Cardiac fibroblast (primary cell): ENCODE data around the gene DOCK11.

Experiments used
- DNase-seq, 2 donors: peaks; one replicate each; pipeline versions ENCODE4 v3.0.0 to v3.0.0-alpha.2; 2010; ENCODE audit warnings: low read depth in 2 of 2
- H3K4me3 ChIP-seq, 2 donors: replicated peaks in 1 of 2; 1 replicate in 1 of 2; 2 replicates in 1 of 2; pipeline ENCODE4 v1.5.1; 2011; ENCODE audit warnings: low read depth in 2 of 2, low read length in 2 of 2, mild to moderate bottlenecking in 2 of 2, moderate library complexity in 1 of 2
- TF ChIP-seq, protein P1 (sequence below): IDR thresholded peaks from one replicate; pipeline ENCODE4 v1.5.1; 2011; ENCODE audit warnings: low read depth, mild to moderate bottlenecking, low read length, inconsistent platforms

The DOCK11 gene

DNA sequence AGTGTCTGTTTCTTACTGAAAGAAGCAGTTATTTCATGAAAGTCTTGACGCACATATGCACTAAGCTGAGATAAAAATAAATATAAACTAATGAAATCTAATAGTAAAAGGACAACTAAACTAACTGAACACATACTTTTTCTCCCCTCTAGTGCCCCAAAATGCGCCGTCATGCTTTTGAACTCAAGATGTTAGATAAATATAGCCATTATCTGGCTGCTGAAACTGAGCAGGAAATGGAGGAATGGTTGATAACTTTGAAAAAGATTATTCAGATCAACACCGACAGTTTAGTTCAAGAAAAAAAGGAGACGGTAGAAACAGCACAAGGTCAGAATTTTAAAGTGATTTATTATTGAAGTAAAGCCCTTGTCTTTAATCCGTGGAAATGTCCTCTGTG, 70.2 kb downstream of the DOCK11 start:
- TF ChIP-seq, protein P1, sequence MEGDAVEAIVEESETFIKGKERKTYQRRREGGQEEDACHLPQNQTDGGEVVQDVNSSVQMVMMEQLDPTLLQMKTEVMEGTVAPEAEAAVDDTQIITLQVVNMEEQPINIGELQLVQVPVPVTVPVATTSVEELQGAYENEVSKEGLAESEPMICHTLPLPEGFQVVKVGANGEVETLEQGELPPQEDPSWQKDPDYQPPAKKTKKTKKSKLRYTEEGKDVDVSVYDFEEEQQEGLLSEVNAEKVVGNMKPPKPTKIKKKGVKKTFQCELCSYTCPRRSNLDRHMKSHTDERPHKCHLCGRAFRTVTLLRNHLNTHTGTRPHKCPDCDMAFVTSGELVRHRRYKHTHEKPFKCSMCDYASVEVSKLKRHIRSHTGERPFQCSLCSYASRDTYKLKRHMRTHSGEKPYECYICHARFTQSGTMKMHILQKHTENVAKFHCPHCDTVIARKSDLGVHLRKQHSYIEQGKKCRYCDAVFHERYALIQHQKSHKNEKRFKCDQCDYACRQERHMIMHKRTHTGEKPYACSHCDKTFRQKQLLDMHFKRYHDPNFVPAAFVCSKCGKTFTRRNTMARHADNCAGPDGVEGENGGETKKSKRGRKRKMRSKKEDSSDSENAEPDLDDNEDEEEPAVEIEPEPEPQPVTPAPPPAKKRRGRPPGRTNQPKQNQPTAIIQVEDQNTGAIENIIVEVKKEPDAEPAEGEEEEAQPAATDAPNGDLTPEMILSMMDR = no peak
- DNase-seq = no peak
- H3K4me3 ChIP-seq = no peak overlapping the region

DNA sequence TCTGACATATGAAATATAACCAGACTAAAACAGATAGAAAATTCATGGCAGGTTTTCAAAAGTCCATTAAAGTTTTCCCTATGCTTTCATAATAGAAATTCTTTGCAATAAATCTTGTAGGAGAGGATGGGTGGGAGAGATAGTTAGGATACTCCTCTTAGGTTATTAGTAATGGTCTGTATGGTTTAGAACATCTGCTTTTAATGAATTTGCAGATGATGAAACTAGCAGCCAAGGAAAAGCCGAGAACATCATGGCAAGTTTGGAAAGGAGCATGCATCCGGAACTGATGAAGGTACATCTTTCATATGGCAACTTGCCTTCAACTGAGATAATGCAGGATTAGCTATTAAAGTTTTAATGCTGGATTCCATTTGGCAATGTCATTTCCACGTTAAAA, 70.7 kb downstream of the DOCK11 start:
- DNase-seq = peak in 1 of 2 donors; percentile 45
- TF ChIP-seq, protein P1 = no peak
- H3K4me3 ChIP-seq = no peak overlapping the region

DNA sequence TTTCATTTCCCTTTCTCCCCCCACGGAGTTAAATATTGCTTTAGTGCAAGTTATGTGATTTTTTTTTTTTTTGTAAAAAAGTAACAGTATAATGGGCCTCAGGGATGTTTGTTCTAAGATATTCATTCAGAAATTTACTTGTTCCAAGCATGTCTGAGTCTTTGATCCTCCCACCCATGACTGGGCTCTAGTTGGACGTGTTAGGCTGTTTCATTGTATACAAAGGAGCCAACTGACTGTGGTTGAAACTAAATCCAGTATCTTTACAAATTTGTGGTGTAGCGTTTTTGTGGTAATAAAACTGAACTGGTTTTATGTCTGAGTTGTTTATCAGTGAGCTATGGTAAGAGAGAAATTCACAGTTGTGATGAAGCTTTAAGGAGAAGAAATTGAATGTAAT, 74.1 kb downstream of the DOCK11 start:
- DNase-seq = no peak
- no peak overlapping the region for H3K4me3 ChIP-seq
- TF ChIP-seq, protein P1 = no peak

DNA sequence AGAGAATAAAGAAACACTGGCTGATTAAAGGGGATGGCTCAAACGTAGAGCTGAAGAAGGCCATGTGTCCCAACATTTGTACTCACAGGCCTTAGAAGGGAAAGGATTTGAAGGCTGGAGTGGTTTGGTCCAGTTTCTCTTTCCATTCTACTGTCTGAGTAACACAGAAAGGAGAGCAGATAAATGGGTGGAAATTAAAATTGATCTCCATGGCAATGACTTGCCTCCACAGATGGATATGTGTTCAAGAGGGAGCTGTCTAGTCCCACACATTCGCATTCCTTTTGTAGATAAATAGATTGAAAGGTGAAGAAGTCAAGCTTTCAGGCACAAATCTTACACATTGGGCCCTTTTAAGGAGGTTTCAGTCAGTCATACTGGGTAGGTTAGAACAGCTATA, 74.6 kb downstream of the DOCK11 start:
- DNase-seq = no peak
- TF ChIP-seq, protein P1 = no peak
- H3K4me3 ChIP-seq = no peak overlapping the region

DNA sequence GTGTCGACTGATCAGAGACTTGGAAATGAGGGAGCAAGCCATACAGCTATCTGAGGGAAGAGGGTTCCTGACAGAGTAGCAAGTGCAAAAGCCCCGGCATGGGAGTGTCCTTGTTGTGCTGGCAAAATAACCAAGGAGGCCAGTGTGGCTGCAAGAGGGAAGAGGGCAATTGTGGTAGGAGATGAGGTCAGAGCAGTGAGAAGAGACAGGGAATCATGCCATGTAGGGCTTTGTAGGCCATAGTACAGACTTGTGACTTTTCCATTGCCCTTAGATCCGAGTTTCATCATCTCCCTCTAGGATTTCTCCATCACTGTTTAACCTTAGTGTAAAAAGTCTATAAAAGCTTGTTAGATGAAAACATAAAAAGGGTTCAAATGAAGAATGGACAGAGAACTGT, 76.2 kb downstream of the DOCK11 start:
- no peak overlapping the region for H3K4me3 ChIP-seq
- TF ChIP-seq, protein P1 = no peak
- DNase-seq = peak in 1 of 2 donors; percentile 59

DNA sequence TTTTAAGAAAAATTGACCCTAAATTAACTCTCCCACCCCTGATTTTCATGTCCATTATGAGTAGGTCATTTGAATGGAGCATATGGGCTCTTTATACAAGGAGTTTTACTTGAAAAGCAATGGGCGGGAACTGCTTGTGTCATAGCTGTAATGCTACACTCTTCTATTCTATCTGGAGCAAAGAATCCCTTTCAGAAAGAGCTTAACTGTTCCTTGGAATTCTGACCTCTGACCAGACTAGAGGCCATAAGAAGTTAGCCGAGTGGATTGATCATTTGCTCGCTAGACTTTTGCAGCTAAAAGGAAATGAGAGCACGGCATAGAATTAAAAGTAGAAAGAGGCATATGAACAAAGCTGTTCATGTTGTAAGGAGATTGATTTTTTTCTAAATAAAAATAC, 79.1 kb downstream of the DOCK11 start:
- no peak for DNase-seq
- no peak overlapping the region for H3K4me3 ChIP-seq
- TF ChIP-seq, protein P1 = no peak

DNA sequence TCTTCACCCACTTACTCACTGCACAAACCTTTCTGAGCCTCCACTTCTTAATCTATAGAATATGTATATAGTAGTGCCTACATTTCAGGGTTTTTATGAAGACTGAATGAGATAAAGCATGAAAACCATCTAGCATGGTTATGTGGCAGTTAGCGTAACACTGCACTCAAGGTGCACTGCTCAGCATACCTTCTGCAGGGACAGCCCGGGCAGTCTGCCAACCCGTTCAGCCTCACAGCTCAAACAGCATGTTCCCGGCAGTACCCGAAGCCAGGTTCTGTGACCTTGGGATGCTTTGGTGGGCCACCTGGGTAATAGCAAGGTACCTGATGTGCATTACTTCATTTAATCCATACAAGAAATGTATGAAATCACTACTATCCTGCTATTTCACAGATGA, 81.4 kb downstream of the DOCK11 start:
- H3K4me3 ChIP-seq = no peak overlapping the region
- no peak for DNase-seq
- TF ChIP-seq, protein P1 = no peak
